BE2C (cell line): ENCODE measurements around the gene CCR4.
"Not testable (repeated sequence)": the region's sequence is repeated elsewhere in the genome, so short reads cannot be mapped to it uniquely, and the experiment has no call there.

Source experiments
- DNase-seq: peaks from one replicate; pipeline ENCODE4 v3.0.0-alpha.2; 2020
- H3K27me3 ChIP-seq: fragments of 250-450 bp; sonication (Bioruptor Pico); 2 replicates; pipeline ENCODE4 v1.5.1; 2020; ENCODE audit warnings: mild to moderate bottlenecking
- H3K36me3 ChIP-seq: fragments of 250-450 bp; sonication (Bioruptor Pico); 2 replicates; pipeline ENCODE4 v1.5.1; 2020; ENCODE audit warnings: mild to moderate bottlenecking
- H3K4me1 ChIP-seq: fragments of 250-450 bp; sonication (Bioruptor Pico); 2 replicates; pipeline ENCODE4 v1.5.1; 2020
- H3K4me3 ChIP-seq: 2 replicates; pipeline ENCODE4 v1.5.1; 2011; ENCODE audit warnings: low read depth, low read length
- H3K9me3 ChIP-seq: fragments of 250-450 bp; sonication (Bioruptor Pico); 2 replicates; pipeline ENCODE4 v1.5.1; 2020
- CTCF ChIP-seq: IDR thresholded peaks from 2 replicates; pipeline ENCODE4 v1.5.1; 2012; ENCODE audit warnings: mild to moderate bottlenecking, low read depth, low read length

Gene CCR4

GRCh38 chr3:32958509-32958908, 7.1 kb downstream of the CCR4 start:
- no peak for DNase-seq
- Histone ChIP-seq H3K36me3 (no peaks in the 10 kb centered on the region), H3K9me3 (no peaks in the 10 kb centered on the region), H3K4me3 (no peak overlapping the region), H3K4me1 (no peaks in the 10 kb centered on the region), H3K27me3 (no peaks in the 10 kb centered on the region)
- no peak for TF ChIP-seq CTCF

- no peak for TF ChIP-seq CTCF
- Histone ChIP-seq H3K9me3 (no peaks in the 10 kb centered on the region), H3K27me3 (no peaks in the 10 kb centered on the region), H3K4me1 (no peaks in the 10 kb centered on the region), H3K4me3 (no peak overlapping the region), H3K36me3 (no peaks in the 10 kb centered on the region)
- DNase-seq: no peak
These were observed 7.9 kb downstream of the CCR4 start for GRCh38 chr3:32959371-32959770.

GRCh38 chr3:32960404-32961170, 9.1 kb downstream of the CCR4 start:
- no peak overlapping the region for H3K4me3 ChIP-seq
- TF ChIP-seq CTCF: no peak

GRCh38 chr3:32961189-32961715, 9.8 kb downstream of the CCR4 start:
- no peak overlapping the region for H3K4me3 ChIP-seq
- no peak for DNase-seq
- no peaks in the 10 kb centered on the region for H3K27me3 ChIP-seq
- H3K9me3 ChIP-seq: no peaks in the 10 kb centered on the region
- H3K36me3 ChIP-seq: no peaks in the 10 kb centered on the region
- no peak for TF ChIP-seq CTCF
- no peaks in the 10 kb centered on the region for H3K4me1 ChIP-seq

More at GRCh38 chr3:32960404-32961170, 9.1 kb downstream of the CCR4 start:
- Histone ChIP-seq H3K36me3 (no peaks in the 10 kb centered on the region), H3K9me3 (no peaks in the 10 kb centered on the region), H3K4me1 (no peaks in the 10 kb centered on the region), H3K27me3 (no peaks in the 10 kb centered on the region)
- no peak for DNase-seq

- no peak for DNase-seq
- H3K9me3 ChIP-seq: no peaks in the 10 kb centered on the region
- TF ChIP-seq CTCF: no peak
These were observed 12.4 kb downstream of the CCR4 start for GRCh38 chr3:32963871-32964270.

GRCh38 chr3:32964781-32965180, 13.3 kb downstream of the CCR4 start:
- H3K4me1 ChIP-seq, DNase-seq, H3K27me3 ChIP-seq, H3K4me3 ChIP-seq, H3K9me3 ChIP-seq, H3K36me3 ChIP-seq: not testable (repeated sequence)

More at GRCh38 chr3:32963871-32964270, 12.4 kb downstream of the CCR4 start:
- Histone ChIP-seq H3K4me3 (no peak overlapping the region), H3K4me1 (no peaks in the 10 kb centered on the region), H3K36me3 (no peaks in the 10 kb centered on the region), H3K27me3 (no peaks in the 10 kb centered on the region)

GRCh38 chr3:32965617-32966213, 14.3 kb downstream of the CCR4 start:
- H3K9me3 ChIP-seq, H3K36me3 ChIP-seq, H3K27me3 ChIP-seq, H3K4me3 ChIP-seq, DNase-seq, H3K4me1 ChIP-seq: not testable (repeated sequence)

- H3K36me3 ChIP-seq, H3K27me3 ChIP-seq, H3K4me1 ChIP-seq, H3K4me3 ChIP-seq, DNase-seq, H3K9me3 ChIP-seq: not testable (repeated sequence)
These were observed 15.2 kb downstream of the CCR4 start for GRCh38 chr3:32966627-32967026.
